MCF 10A (cell line): Measurements from ENCODE around the gene C8A. TPM values are rescaled to one million over a fixed set of nuclear protein-coding genes. Genes with fewer than 3 reads are reported as not detected.
A peak's percentile ranks its signal among the peaks of the same experiment; 100 is the strongest.

Experiments
- BruUV-seq: library from RNA; stranded (reverse); fragments of 400-500 nt; replicated peaks from 2 replicates; lab custom pipeline; 2021; lab: Mats Ljungman, UMichigan
- CTCF ChIA-PET: fragments of 300-600 bp; sonication (Branson Sonifier 250); formaldehyde crosslinking; extraction: SDS; loops from one replicate; lab custom pipeline; 2021; ENCODE audit warnings: antibody characterized with exemption, inconsistent platforms; lab: Yijun Ruan, JAX
- POLR2A ChIA-PET: fragments of 300-600, 350-650 bp; sonication (Branson Sonifier 250); formaldehyde crosslinking; extraction: SDS; loops from one replicate; lab custom pipeline; 2020; ENCODE audit warnings: antibody characterized with exemption, inconsistent platforms; lab: Yijun Ruan, JAX
- DNase-seq: peaks from one replicate; pipeline ENCODE4 v3.0.0-alpha.2; 2018; ENCODE audit not compliant: unreplicated experiment
- H3K27ac Mint-ChIP-seq: one replicate; pipeline ENCODE4 v1.8.0; 2022; ENCODE audit warnings: mild to moderate bottlenecking, low read depth, mixed read lengths; ENCODE audit not compliant: unreplicated experiment
- H3K27me3 Mint-ChIP-seq: one replicate; pipeline ENCODE4 v1.8.0; 2022; ENCODE audit warnings: mixed read lengths; ENCODE audit not compliant: insufficient read depth, unreplicated experiment
- H3K36me3 Mint-ChIP-seq: one replicate; pipeline ENCODE4 v1.8.0; 2022; ENCODE audit warnings: mild to moderate bottlenecking, moderate library complexity, mixed read lengths; ENCODE audit not compliant: insufficient read depth, unreplicated experiment
- H3K4me1 Mint-ChIP-seq: one replicate; pipeline ENCODE4 v1.8.0; 2022; ENCODE audit warnings: mixed read lengths; ENCODE audit not compliant: insufficient read depth, unreplicated experiment
- H3K4me3 Mint-ChIP-seq: one replicate; pipeline ENCODE4 v1.8.0; 2022; ENCODE audit warnings: mild to moderate bottlenecking, moderate library complexity, mixed read lengths; ENCODE audit not compliant: unreplicated experiment
- H3K9me3 Mint-ChIP-seq: one replicate; pipeline ENCODE4 v1.8.0; 2022; ENCODE audit warnings: mixed read lengths; ENCODE audit not compliant: unreplicated experiment
- intact Hi-C: fragments of 100-400 bp; cut with micrococcal nuclease; formaldehyde crosslinking; loops from 2 replicates; pipeline ENCODE4 v1.14.1; 2022
- total RNA-seq: library from RNA; stranded (reverse); gene quantifications from 2 replicates; pipeline ENCODE4 v1.2.3, GENCODE V29; 2022
- TF ChIP-seq, protein P1 (sequence below): fragments of 200-600 bp; IDR thresholded peaks from one replicate; pipeline ENCODE4 v1.8.0; 2022; ENCODE audit warnings: antibody characterized with exemption, mild to moderate bottlenecking; ENCODE audit not compliant: unreplicated experiment

Gene C8A
- total RNA-seq, 1 experiment from 2014 or later = not detected

DNA sequence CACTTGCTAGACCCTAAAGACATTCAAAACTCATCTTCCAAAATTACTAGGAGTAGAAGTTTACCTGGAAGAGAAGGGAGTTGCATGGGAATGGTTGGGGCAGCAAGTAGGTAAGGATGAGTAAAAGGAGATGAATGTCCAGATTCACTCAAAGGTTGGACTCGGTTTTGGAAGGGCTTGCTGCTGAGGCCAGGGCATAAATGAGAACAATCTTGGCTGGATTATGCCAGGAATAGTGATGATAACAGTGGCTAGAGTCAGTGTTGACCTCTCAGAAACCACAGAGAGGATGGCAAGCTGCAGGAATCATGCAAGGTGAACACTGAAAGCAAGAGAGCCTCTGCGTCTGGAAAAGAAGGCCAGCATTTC is 43.4 kb downstream of the C8A start:
- TF ChIP-seq, protein P1, sequence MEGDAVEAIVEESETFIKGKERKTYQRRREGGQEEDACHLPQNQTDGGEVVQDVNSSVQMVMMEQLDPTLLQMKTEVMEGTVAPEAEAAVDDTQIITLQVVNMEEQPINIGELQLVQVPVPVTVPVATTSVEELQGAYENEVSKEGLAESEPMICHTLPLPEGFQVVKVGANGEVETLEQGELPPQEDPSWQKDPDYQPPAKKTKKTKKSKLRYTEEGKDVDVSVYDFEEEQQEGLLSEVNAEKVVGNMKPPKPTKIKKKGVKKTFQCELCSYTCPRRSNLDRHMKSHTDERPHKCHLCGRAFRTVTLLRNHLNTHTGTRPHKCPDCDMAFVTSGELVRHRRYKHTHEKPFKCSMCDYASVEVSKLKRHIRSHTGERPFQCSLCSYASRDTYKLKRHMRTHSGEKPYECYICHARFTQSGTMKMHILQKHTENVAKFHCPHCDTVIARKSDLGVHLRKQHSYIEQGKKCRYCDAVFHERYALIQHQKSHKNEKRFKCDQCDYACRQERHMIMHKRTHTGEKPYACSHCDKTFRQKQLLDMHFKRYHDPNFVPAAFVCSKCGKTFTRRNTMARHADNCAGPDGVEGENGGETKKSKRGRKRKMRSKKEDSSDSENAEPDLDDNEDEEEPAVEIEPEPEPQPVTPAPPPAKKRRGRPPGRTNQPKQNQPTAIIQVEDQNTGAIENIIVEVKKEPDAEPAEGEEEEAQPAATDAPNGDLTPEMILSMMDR = no peak
- Mint-ChIP-seq H3K9me3 (no peaks in the 10 kb centered on the region), H3K4me1 (no peaks in the 10 kb centered on the region), H3K4me3 (no peak overlapping the region), H3K27ac (no peak overlapping the region), H3K36me3 (no peaks in the 10 kb centered on the region), H3K27me3 (no peaks in the 10 kb centered on the region)
- ChIA-PET POLR2A (no interaction called here), CTCF (no interaction called here)
- BruUV-seq = no TSS peak
- no peak for DNase-seq
- intact Hi-C loops = no loop called here

DNA sequence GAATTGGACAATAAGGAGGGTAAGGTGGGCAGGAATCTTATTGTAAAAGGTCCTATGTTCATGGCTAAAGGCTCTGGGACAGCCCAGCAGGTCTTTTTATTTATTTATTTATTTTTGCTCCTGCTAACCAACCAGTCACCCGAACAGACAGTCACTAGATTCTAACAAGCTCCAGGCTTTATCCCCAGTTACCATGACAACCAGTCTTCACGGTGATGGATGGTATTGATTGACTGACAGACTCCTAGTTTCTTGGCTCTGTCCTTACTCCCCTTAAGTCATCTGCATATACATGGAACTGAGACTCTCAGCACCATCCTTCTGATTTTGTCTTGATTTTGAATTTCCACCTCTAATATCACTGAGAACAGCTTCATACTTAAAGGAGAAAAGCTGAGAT is 44.3 kb downstream of the C8A start:
- CTCF ChIA-PET = interaction anchor here (0.6 to 2.0 kb wide), 2 partner anchors 13 to 487 kb away, joined by 3 to 4 read pairs; no protein-coding TSS in a partner anchor
- H3K27me3 Mint-ChIP-seq = no peaks in the 10 kb centered on the region
- TF ChIP-seq, protein P1 = no peak
- no peaks in the 10 kb centered on the region for H3K9me3 Mint-ChIP-seq
- POLR2A ChIA-PET = no interaction called here
- DNase-seq = no peak
- no peak overlapping the region for H3K27ac Mint-ChIP-seq
- BruUV-seq = no TSS peak
- H3K4me3 Mint-ChIP-seq = no peak overlapping the region
- no peaks in the 10 kb centered on the region for H3K4me1 Mint-ChIP-seq
- no peaks in the 10 kb centered on the region for H3K36me3 Mint-ChIP-seq
- intact Hi-C loops = no loop called here

DNA sequence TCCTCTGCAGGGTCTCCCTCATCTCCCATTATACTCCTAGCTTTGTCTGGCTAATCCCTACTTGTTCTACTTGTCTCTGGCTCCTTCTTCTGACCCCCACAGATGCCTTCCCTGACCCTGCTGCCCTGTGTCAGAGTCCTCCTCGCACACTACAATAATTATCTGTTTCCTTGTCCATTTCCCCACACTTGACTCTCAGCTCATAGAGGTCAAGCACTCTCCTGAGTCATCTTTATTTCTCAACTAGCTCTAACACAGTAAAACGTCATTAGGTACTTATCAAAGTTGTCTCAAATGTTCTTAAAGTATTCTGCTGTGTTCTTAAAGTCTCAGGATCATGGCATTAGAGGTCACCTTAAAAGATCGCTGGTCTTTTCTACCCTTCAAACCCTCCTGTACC is 47.1 kb downstream of the C8A start:
- H3K27me3 Mint-ChIP-seq = no peaks in the 10 kb centered on the region
- DNase-seq = peak; percentile 40
- no peaks in the 10 kb centered on the region for H3K4me1 Mint-ChIP-seq
- no peaks in the 10 kb centered on the region for H3K36me3 Mint-ChIP-seq
- H3K4me3 Mint-ChIP-seq = no peak overlapping the region
- POLR2A ChIA-PET = no interaction called here
- TF ChIP-seq, protein P1 = no peak
- no peak overlapping the region for H3K27ac Mint-ChIP-seq
- no peaks in the 10 kb centered on the region for H3K9me3 Mint-ChIP-seq
- BruUV-seq = no TSS peak
- intact Hi-C loops = no loop called here
- CTCF ChIA-PET = no interaction called here

DNA sequence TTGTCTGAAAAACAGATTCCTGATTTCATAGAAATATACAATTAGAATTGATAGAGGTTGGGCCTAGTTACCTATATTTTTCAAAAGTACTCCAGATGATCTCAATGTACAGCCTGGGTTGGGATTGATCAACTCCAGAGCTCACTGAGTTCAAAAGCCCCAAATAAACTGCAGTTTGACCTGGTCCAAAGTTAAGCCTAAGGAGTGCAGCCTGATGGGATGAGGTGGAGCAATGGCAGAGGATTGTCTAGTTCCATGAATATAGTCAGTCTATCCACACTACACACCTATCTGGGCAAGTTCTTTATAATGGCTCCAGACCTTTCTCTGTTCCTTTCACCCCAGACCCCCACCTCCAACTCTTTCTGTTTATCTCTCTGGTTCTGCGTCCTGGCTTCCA is 49.2 kb downstream of the C8A start:
- no peak overlapping the region for H3K4me3 Mint-ChIP-seq
- no TSS peak for BruUV-seq
- no peaks in the 10 kb centered on the region for H3K27me3 Mint-ChIP-seq
- no peaks in the 10 kb centered on the region for H3K36me3 Mint-ChIP-seq
- no peak overlapping the region for H3K27ac Mint-ChIP-seq
- H3K9me3 Mint-ChIP-seq = no peaks in the 10 kb centered on the region
- ChIA-PET CTCF (interaction anchor here (0.7 kb wide), 1 partner anchor 1343 kb away, joined by 3 read pairs; no protein-coding TSS in a partner anchor), POLR2A (no interaction called here)
- H3K4me1 Mint-ChIP-seq = no peaks in the 10 kb centered on the region
- TF ChIP-seq, protein P1 = no peak
- intact Hi-C loops = no loop called here
- no peak for DNase-seq
